CD4-positive, alpha-beta T cell (primary cell): ENCODE results near the gene ANKS4B. TPM values are rescaled to one million over a fixed set of nuclear protein-coding genes. Genes with fewer than 3 reads are reported as not detected.

Source experiments
- ATAC-seq: fragments of 200-7000 bp; cut with Tn5 transposase; one replicate; pipeline ENCODE4 v1.10.0; 2022; ENCODE audit warnings: mild to moderate bottlenecking; ENCODE audit not compliant: poor library complexity
- CTCF ChIA-PET: fragments of 350-600 bp; sonication (Branson Sonifier 250); formaldehyde crosslinking; loops from one replicate; lab custom pipeline; 2021; ENCODE audit warnings: antibody characterized with exemption, inconsistent platforms; lab: Charles Lee
- POLR2A ChIA-PET: fragments of 350-600 bp; sonication (Branson Sonifier 250); formaldehyde crosslinking; loops from one replicate; lab custom pipeline; 2021; ENCODE audit warnings: antibody characterized with exemption, inconsistent platforms; lab: Charles Lee
- DNase-seq, 14 experiments: peaks; one replicate each; pipeline ENCODE4 v3.0.0-alpha.2; 2013 to 2020; ENCODE audit warnings: mixed read lengths in 2 of 14
- H3K27ac ChIP-seq, 2 donors: one replicate each; pipeline versions ENCODE4 v1.5.1 to v1.7.0; 2013; ENCODE audit warnings: low read length in 2 of 2, low read depth in 1 of 2, mild to moderate bottlenecking in 1 of 2
- H3K27me3 ChIP-seq, 2 experiments: 1 replicate in 1 of 2; 2 replicates in 1 of 2; pipeline versions ENCODE4 v1.6.1 to v1.7.0; 2013; ENCODE audit warnings: low read length in 2 of 2, control low read depth in 1 of 2, mild to moderate bottlenecking in 1 of 2, moderate library complexity in 1 of 2; ENCODE audit not compliant: insufficient read depth in 2 of 2, control insufficient read depth in 1 of 2
- H3K36me3 ChIP-seq: one replicate; pipeline ENCODE4 v1.6.1; 2013; ENCODE audit warnings: low read length, control low read depth; ENCODE audit not compliant: insufficient read depth
- H3K4me1 ChIP-seq: one replicate; pipeline ENCODE4 v1.6.1; 2013; ENCODE audit warnings: low read length, control low read depth; ENCODE audit not compliant: insufficient read depth
- H3K4me3 ChIP-seq: one replicate; pipeline ENCODE4 v1.5.1; 2013; ENCODE audit warnings: mild to moderate bottlenecking, low read length, moderate library complexity
- H3K9me3 ChIP-seq, 2 experiments: 1 replicate in 1 of 2; 2 replicates in 1 of 2; pipeline versions ENCODE4 v1.6.1 to v1.7.0; 2013; ENCODE audit warnings: low read length in 2 of 2, mild to moderate bottlenecking in 2 of 2, control low read depth in 1 of 2, moderate library complexity in 1 of 2; ENCODE audit not compliant: control insufficient read depth in 1 of 2, insufficient read depth in 1 of 2
- H3K27ac Mint-ChIP-seq: one replicate; pipeline ENCODE4 v1.8.0; 2020; ENCODE audit warnings: mixed read lengths
- H3K27me3 Mint-ChIP-seq: one replicate; pipeline ENCODE4 v1.8.0; 2021; ENCODE audit warnings: mixed read lengths
- H3K36me3 Mint-ChIP-seq: one replicate; pipeline ENCODE4 v1.8.0; 2021; ENCODE audit warnings: low read depth, mixed read lengths
- H3K4me1 Mint-ChIP-seq: one replicate; pipeline ENCODE4 v1.8.0; 2021; ENCODE audit warnings: low read depth, mixed read lengths
- H3K4me3 Mint-ChIP-seq: one replicate; pipeline ENCODE4 v1.8.0; 2020; ENCODE audit warnings: mild to moderate bottlenecking, mixed read lengths
- H3K9me3 Mint-ChIP-seq: one replicate; pipeline ENCODE4 v1.8.0; 2020; ENCODE audit warnings: mixed read lengths
- intact Hi-C, 2 experiments: fragments of 100-400 bp; cut with DNase I in 1 of 2; cut with micrococcal nuclease in 1 of 2; formaldehyde crosslinking; loops; one replicate each; pipeline versions ENCODE4 v1.15.1 to v1.9.0; 2023 to 2025; cut with DNase I, micrococcal nuclease
- total RNA-seq, 174 experiments: library from RNA in 2 of 174; stranded (reverse) in 2 of 174; gene quantifications; one replicate each; pipeline ENCODE4 v1.2.3 and lab custom pipeline; 2021 to 2026
- TF ChIP-seq, protein P1 (sequence below): fragments of 200-600 bp; IDR thresholded peaks from one replicate; pipeline ENCODE4 v1.8.0; 2022; ENCODE audit warnings: antibody characterized with exemption, mild to moderate bottlenecking

Gene ANKS4B
- total RNA-seq, 2 experiments from 2014 or later = not detected

DNA sequence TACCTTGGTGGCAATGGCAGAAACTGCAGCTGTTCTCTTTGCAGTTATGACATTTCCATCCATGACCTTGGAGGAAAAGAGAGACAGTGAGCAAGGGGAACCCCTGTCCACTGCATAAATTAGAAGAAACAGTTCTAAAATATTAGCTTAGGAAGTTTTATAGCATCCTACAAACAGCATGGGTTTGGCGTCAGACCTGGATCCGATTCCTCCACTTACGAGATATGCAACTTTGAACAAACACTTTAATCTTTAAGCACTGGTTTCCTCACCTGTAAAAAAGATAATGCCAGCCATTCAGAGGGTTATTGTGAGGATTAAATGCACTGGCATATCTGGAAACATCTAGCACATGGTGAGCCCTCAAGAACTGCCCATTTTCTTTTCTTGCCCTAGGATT, 42.0 kb downstream of the ANKS4B start:
- no peak overlapping the region for H3K4me3 ChIP-seq
- DNase-seq (no peak), ATAC-seq (no peak)
- no peaks in the 10 kb centered on the region for H3K4me1 Mint-ChIP-seq
- ChIA-PET POLR2A (no interaction called here), CTCF (no interaction called here)
- no peaks in the 10 kb centered on the region for H3K36me3 Mint-ChIP-seq
- no peak overlapping the region for H3K4me3 Mint-ChIP-seq
- TF ChIP-seq, protein P1, sequence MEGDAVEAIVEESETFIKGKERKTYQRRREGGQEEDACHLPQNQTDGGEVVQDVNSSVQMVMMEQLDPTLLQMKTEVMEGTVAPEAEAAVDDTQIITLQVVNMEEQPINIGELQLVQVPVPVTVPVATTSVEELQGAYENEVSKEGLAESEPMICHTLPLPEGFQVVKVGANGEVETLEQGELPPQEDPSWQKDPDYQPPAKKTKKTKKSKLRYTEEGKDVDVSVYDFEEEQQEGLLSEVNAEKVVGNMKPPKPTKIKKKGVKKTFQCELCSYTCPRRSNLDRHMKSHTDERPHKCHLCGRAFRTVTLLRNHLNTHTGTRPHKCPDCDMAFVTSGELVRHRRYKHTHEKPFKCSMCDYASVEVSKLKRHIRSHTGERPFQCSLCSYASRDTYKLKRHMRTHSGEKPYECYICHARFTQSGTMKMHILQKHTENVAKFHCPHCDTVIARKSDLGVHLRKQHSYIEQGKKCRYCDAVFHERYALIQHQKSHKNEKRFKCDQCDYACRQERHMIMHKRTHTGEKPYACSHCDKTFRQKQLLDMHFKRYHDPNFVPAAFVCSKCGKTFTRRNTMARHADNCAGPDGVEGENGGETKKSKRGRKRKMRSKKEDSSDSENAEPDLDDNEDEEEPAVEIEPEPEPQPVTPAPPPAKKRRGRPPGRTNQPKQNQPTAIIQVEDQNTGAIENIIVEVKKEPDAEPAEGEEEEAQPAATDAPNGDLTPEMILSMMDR = no peak
- H3K36me3 ChIP-seq = no peaks in the 10 kb centered on the region
- intact Hi-C loops = loop anchor here in 1 of 2 experiments (10.0 kb wide), 1 partner anchor 1419 kb away; no protein-coding TSS in a partner anchor
- peaks cover 0 to 9% of the 10 kb centered on the region in 2 experiments for H3K9me3 ChIP-seq
- peaks cover 7% of the 10 kb centered on the region for H3K4me1 ChIP-seq
- H3K27me3 ChIP-seq = peaks cover 20 to 51% of the 10 kb centered on the region in 2 experiments
- H3K27ac ChIP-seq = no peak overlapping the region
- H3K9me3 Mint-ChIP-seq = no peaks in the 10 kb centered on the region
- peaks cover 65% of the 10 kb centered on the region for H3K27me3 Mint-ChIP-seq
- no peak overlapping the region for H3K27ac Mint-ChIP-seq

DNA sequence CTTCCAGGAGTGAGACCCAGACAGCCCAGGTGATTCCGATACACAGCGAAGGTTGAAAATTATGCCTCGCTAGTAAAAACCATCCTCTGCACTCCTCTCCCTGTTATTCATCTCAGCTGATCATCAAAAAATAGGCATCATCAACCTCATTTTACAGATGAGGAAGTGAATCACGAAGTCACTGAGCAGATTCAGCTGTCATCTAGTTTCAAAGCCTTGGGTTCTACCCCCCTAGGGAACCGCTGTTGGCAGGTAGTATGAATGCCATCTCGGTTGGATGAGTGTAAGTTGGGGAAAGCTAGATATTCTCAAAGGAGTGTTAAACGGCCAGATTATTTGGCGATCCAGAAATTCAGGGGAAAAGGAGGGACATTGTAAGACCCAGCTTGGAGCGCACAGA, 42.6 kb downstream of the ANKS4B start:
- Histone ChIP-seq H3K27me3 (peaks cover 21 to 53% of the 10 kb centered on the region in 2 experiments), H3K27ac (no peak overlapping the region), H3K4me1 (peaks cover 7% of the 10 kb centered on the region), H3K36me3 (no peaks in the 10 kb centered on the region), H3K4me3 (no peak overlapping the region), H3K9me3 (peaks cover 0 to 9% of the 10 kb centered on the region in 2 experiments)
- Mint-ChIP-seq H3K27ac (no peak overlapping the region), H3K4me1 (no peaks in the 10 kb centered on the region), H3K36me3 (no peaks in the 10 kb centered on the region), H3K27me3 (peaks cover 68% of the 10 kb centered on the region), H3K9me3 (no peaks in the 10 kb centered on the region), H3K4me3 (no peak overlapping the region)
- DNase-seq (no peak), ATAC-seq (no peak)
- ChIA-PET POLR2A (no interaction called here), CTCF (no interaction called here)
- intact Hi-C loops = loop anchor here in 1 of 2 experiments (10.0 kb wide), 1 partner anchor 1419 kb away; no protein-coding TSS in a partner anchor
- TF ChIP-seq, protein P1 = no peak

DNA sequence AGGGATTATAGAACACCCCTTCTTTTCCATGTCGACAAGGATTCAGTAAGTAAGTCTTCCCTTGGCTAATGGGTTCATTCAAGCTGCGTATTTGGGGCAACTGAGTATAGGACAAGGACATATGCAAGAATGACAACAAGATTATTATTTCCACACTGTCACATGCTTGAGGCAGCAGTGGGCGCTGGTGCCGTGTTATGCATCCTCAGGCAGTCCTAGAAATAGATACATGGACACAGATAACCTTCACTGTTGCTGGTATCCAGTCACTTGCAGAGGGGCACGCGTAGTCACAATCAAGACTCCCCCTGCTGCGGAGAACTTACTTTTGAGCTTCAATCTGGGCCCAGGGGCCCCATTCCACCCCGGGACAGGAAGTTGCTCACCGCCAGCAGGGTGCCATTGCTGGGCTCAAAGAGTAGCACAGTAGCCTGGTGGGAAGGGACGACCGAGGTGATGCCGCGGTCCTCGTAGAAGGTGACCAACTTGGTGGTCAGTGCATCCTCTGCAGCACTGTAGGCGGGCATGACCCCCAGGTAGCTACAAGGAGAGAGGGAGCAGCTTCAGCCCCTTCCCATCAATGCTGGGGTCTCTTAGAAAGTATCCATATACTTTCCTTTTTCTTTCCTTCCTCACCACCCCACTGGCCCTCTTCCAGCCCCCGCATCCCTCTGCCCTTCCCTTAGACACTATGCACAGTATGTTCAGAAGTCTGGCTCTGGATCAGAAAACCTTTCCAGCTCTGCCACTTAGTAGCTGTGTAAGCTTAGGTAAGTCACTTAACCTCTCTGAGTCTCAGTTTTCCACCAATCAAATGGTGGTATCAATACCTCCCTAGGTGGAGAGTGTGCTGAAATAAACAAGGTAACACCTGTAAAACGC, 43.8 kb downstream of the ANKS4B start:
- H3K27me3 Mint-ChIP-seq = peaks cover 77% of the 10 kb centered on the region
- intact Hi-C loops = loop anchor here in 1 of 2 experiments (10.0 kb wide), 1 partner anchor 1418 kb away; no protein-coding TSS in a partner anchor
- H3K27ac Mint-ChIP-seq = no peak overlapping the region
- ChIA-PET POLR2A (interaction anchor here (0.6 kb wide), 1 partner anchor 9 kb away, joined by 3 read pairs; no protein-coding TSS in a partner anchor), CTCF (no interaction called here)
- no peaks in the 10 kb centered on the region for H3K36me3 Mint-ChIP-seq
- TF ChIP-seq, protein P1 = no peak
- H3K4me3 Mint-ChIP-seq = no peak overlapping the region
- H3K4me3 ChIP-seq = no peak overlapping the region
- ATAC-seq (no peak), DNase-seq (no peak)
- H3K36me3 ChIP-seq = no peaks in the 10 kb centered on the region
- H3K27ac ChIP-seq = no peak overlapping the region
- H3K4me1 ChIP-seq = peaks cover 7% of the 10 kb centered on the region
- peaks cover 21 to 64% of the 10 kb centered on the region in 2 experiments for H3K27me3 ChIP-seq
- H3K9me3 Mint-ChIP-seq = no peaks in the 10 kb centered on the region
- no peaks in the 10 kb centered on the region for H3K4me1 Mint-ChIP-seq
- H3K9me3 ChIP-seq = peaks cover 0 to 9% of the 10 kb centered on the region in 2 experiments
